Upper lobe of left lung (tissue), 6 donors: ENCODE results near the gene ITPRIP. TPM values are rescaled to one million over a fixed set of nuclear protein-coding genes. Genes with fewer than 3 reads are reported as not detected.
A peak's percentile ranks its signal among the peaks of the same experiment; 100 is the strongest.

Experiments used
- ATAC-seq, 2 donors: fragments of 200-7000 bp; cut with Tn5 transposase; one replicate each; pipeline ENCODE4 v1.9.1; 2022; ENCODE audit warnings: mild to moderate bottlenecking in 2 of 2, moderate library complexity in 2 of 2; ENCODE audit not compliant: low FRiP score in 2 of 2
- DNase-seq, 2 donors: peaks; one replicate each; pipeline ENCODE4 v3.0.0-alpha.2; 2019 to 2020
- H3K27ac ChIP-seq, 4 donors: fragments of 200-600 bp; sonication (generic); one replicate each; pipeline ENCODE4 v1.5.1; 2016 to 2019
- H3K27me3 ChIP-seq, 4 donors: fragments of 200-600 bp; sonication (generic); one replicate each; pipeline ENCODE4 v1.5.1; 2017 to 2019
- H3K36me3 ChIP-seq, 4 donors: fragments of 200-600 bp; sonication (generic); one replicate each; pipeline ENCODE4 v1.5.1; 2016 to 2019
- H3K4me1 ChIP-seq, 4 donors: fragments of 200-600 bp; sonication (generic); one replicate each; pipeline ENCODE4 v1.5.1; 2018 to 2019
- H3K4me3 ChIP-seq, 4 donors: fragments of 200-600 bp; sonication (generic); one replicate each; pipeline ENCODE4 v1.5.1; 2017 to 2019; ENCODE audit warnings: mild to moderate bottlenecking in 2 of 4, moderate library complexity in 1 of 4
- H3K9me3 ChIP-seq, 4 donors: fragments of 200-600 bp; sonication (generic); one replicate each; pipeline ENCODE4 v1.5.1; 2018 to 2019
- CTCF ChIP-seq, 6 experiments: fragments of 450-650 bp in 4 of 6; fragments of 200-600 bp in 2 of 6; sonication (generic) in 2 of 6; IDR thresholded peaks; one replicate each; pipeline ENCODE4 v1.5.1; 2016 to 2019; ENCODE audit warnings: antibody characterized with exemption in 6 of 6
- EP300 ChIP-seq, 4 donors: sonication (generic); formaldehyde crosslinking; IDR thresholded peaks; one replicate each; pipeline ENCODE4 v1.5.1; 2017; ENCODE audit warnings: antibody characterized with exemption in 4 of 4, control low read depth in 2 of 4
- POLR2A ChIP-seq, 4 donors: fragments of 450-650 bp; IDR thresholded peaks; one replicate each; pipeline ENCODE4 v1.5.1; 2016 to 2017; ENCODE audit warnings: antibody characterized with exemption in 4 of 4, mild to moderate bottlenecking in 2 of 4
- POLR2AphosphoS5 ChIP-seq, 2 donors: sonication (generic); formaldehyde crosslinking; IDR thresholded peaks; one replicate each; pipeline ENCODE4 v1.5.1; 2017; ENCODE audit warnings: antibody characterized with exemption in 2 of 2
- WGBS, 2 donors: methylation state at CpG; one replicate each; pipeline ENCODE4 v1.1.5; 2017 to 2018; 5-methylcytosine and 5-hydroxymethylcytosine counted together
- total RNA-seq, 6 donors: library from RNA; depleted of rRNA in 4 of 6; stranded (reverse); fragments of >200 nt in 4 of 6; gene quantifications; one replicate each; pipeline versions ENCODE4 v1.1.0 to v1.2.1, GENCODE V29; 2016 to 2021
- donor health status: DM: no; HTN: no; CAD: no; lungs with moderate emphysema.
- donor health status: DM: no; HTN: yes; CAD: no; lungs with severe emphysema.

The ITPRIP gene
- total RNA-seq, 6 donors from 2014 or later: 28.3 to 86.2 (median 34.4) TPM

DNA sequence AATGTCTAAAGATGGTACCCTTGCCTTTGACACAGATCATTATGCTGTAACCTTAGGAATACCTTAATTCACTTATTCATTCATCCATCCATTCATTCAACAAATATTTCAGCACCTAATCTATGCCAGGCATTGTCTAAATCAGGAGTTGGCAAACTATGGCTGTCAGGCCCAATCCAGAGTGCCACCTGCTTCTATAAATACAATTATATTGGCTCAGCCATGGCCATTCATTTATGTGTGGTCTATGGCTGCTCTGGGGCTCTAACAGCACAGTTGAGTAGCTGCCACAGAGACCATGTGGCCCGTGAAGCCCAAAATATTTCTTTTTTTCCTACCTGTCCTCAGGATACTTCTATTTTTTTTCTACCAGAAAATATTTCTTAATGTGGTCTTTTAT, 6.0 kb upstream of the ITPRIP start:
- ATAC-seq (no peak), DNase-seq (no peak)
- Histone ChIP-seq H3K36me3 (no peaks in the 10 kb centered on the region), H3K27me3 (no peaks in the 10 kb centered on the region), H3K4me3 (no peak overlapping the region), H3K9me3 (no peaks in the 10 kb centered on the region), H3K27ac (no peak overlapping the region), H3K4me1 (peaks cover 14 to 30% (median 23%) of the 10 kb centered on the region in 4 donors)
- 92 to 100% methylated on average over 1 of the region's 1 CpG for WGBS, 2 donors
- no peak for TF ChIP-seq POLR2A (IDR thresholded peaks at IDR 0.05)
- TF ChIP-seq POLR2AphosphoS5 (IDR thresholded peaks at IDR 0.05): no peak
- no peak for TF ChIP-seq EP300 (IDR thresholded peaks at IDR 0.05)
- TF ChIP-seq CTCF (IDR thresholded peaks at IDR 0.05): no peak

GRCh38 chr10:104342941-104343411, 4.7 kb upstream of the ITPRIP start:
- peaks cover 14 to 25% (median 19%) of the 10 kb centered on the region in 4 donors for H3K4me1 ChIP-seq
- WGBS, 2 donors: 46 to 71% methylated on average over 3 of the region's 3 CpGs
- H3K27ac ChIP-seq: peak overlapping the region in 2 of 4 donors; percentile 12
- H3K4me3 ChIP-seq: no peak overlapping the region
- no peaks in the 10 kb centered on the region for H3K36me3 ChIP-seq
- no peak for ATAC-seq
- no peaks in the 10 kb centered on the region for H3K27me3 ChIP-seq
- no peak for TF ChIP-seq CTCF (IDR thresholded peaks at IDR 0.05)
- TF ChIP-seq POLR2AphosphoS5 (IDR thresholded peaks at IDR 0.05): peak in 1 of 2 donors; percentile 34
- no peak for DNase-seq
- no peaks in the 10 kb centered on the region for H3K9me3 ChIP-seq

GRCh38 chr10:104340641-104341040, 2.4 kb upstream of the ITPRIP start:
- WGBS, 2 donors: 63 to 68% methylated on average over 4 of the region's 4 CpGs
- ATAC-seq: no peak
- Histone ChIP-seq H3K27me3 (no peaks in the 10 kb centered on the region), H3K4me1 (peaks cover 20 to 39% (median 27%) of the 10 kb centered on the region in 4 donors), H3K36me3 (no peaks in the 10 kb centered on the region), H3K9me3 (no peaks in the 10 kb centered on the region), H3K4me3 (no peak overlapping the region), H3K27ac (peak overlapping the region; percentile 99 to 100 (median 99))
- DNase-seq: no peak
- TF ChIP-seq EP300 (IDR thresholded peaks at IDR 0.05) (no peak), POLR2A (IDR thresholded peaks at IDR 0.05) (no peak), CTCF (IDR thresholded peaks at IDR 0.05) (no peak), POLR2AphosphoS5 (IDR thresholded peaks at IDR 0.05) (no peak)

- TF ChIP-seq CTCF (IDR thresholded peaks at IDR 0.05) (no peak), POLR2A (IDR thresholded peaks at IDR 0.05) (no peak), EP300 (IDR thresholded peaks at IDR 0.05) (peak in 3 of 4 donors; percentile 19 to 85 (median 77)), POLR2AphosphoS5 (IDR thresholded peaks at IDR 0.05) (peak; percentile 37 to 61)
- no peaks in the 10 kb centered on the region for H3K27me3 ChIP-seq
- 10 to 11% methylated on average over 4 of the region's 4 CpGs for WGBS, 2 donors
- DNase-seq (no peak), ATAC-seq (peak in 1 of 2 donors; percentile 41)
- H3K4me3 ChIP-seq: peak overlapping the region in 3 of 4 donors; percentile 83 to 97 (median 86)
- no peaks in the 10 kb centered on the region for H3K36me3 ChIP-seq
- peaks cover 25 to 44% (median 32%) of the 10 kb centered on the region in 4 donors for H3K4me1 ChIP-seq
- no peaks in the 10 kb centered on the region for H3K9me3 ChIP-seq
- H3K27ac ChIP-seq: peak overlapping the region; percentile 99 to 100 (median 99)
Observed at GRCh38 chr10:104340111-104340526, 1.9 kb upstream of the ITPRIP start.
